Measurements from ENCODE around the gene EXOC2.

Gene EXOC2

DNA sequence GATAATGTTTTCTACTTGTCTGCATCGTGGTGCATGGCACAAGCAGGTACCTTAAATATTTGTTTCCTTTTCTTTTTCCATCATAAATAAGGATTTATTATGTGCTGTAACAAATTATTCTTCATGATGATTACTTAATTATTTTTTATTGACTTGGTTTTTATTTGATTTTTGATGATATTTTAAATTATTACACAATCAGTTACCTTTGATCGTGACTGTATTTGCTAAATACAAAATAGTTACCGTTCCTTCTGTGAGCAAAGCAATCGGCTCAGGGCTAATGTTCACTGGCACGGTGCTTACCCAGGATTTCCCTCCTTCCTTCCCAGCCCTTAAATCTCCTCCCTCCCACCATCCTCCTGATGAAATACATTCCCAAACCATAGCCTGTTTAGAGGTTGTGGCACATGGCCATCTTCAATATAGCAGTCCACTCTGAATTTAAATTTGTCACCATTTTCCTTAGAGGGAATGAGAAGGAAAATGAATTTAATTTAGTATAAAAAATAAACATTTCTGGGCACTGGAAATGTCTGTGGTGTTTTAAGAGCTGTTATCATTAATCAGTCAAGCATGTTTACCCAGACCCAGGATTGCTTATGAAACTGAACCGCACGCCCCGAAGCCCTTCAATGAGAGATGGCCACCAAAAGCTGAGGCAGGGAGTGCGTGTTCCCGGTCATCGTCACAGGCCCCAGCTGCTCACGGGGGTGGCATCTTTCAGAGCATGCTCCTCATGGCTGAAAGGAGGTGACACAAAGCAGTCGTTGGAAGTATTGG, 23.0 kb upstream of the EXOC2 start:
- Histone ChIP-seq H3K9me3 (no peaks in the 10 kb centered on the region), H3K4me3 (no peak overlapping the region), H3K4me1 (peaks cover 9% of the 10 kb centered on the region), H3K27me3 (ENCODE audit: low read depth) (no peaks in the 10 kb centered on the region), H3K36me3 (replicated peaks) (no peaks in the 10 kb centered on the region)
- no peak for DNase-seq (ENCODE audit: low spot score in 2 of 2)
- in situ Hi-C loops (cut with MboI; ENCODE audit: low sequenced_read_pairs) = no loop called here

DNA sequence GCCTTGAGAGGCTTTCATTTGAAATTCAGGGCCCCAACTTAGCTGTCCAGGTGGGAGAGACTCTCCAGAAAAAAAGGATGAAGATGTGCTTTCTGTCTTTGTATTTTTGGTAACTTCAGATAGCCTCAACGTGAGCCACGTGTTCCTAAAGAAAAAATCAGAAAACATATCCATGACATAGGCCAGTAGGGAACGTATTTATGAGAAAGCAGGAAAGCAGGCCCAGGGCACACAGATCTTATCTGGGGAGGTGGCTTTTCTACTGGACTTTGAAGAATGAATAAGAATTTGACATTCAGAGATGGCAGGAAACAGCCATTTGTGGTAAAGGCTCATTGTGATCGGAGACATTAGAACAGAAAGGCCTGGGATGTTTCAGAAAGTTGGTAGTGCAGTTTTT, 21.2 kb upstream of the EXOC2 start:
- in situ Hi-C loops (cut with MboI; ENCODE audit: low sequenced_read_pairs) = no loop called here
- Histone ChIP-seq H3K4me3 (no peak overlapping the region), H3K36me3 (replicated peaks) (no peaks in the 10 kb centered on the region), H3K9me3 (no peaks in the 10 kb centered on the region), H3K27me3 (ENCODE audit: low read depth) (no peaks in the 10 kb centered on the region), H3K4me1 (peaks cover 27% of the 10 kb centered on the region)
- DNase-seq (ENCODE audit: low spot score in 2 of 2) = no peak

DNA sequence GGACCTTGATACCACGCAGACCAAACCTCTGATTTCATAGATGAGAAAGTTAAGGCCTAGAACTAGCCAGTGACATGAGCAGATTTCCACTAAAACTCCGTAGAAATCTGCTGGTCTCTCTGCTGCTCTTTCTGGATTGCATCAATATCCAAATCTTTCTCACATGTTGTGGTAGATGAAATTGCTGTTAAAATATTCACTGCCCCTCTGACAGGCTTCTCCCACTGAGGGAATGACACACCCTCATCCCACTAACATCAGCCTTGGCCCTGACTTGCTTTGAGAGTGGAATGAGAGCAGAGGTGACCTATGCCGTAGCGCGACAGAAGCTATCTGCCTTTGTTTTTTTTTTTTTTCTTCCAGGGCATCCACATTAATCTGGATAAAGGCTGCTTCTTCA, 20.4 kb upstream of the EXOC2 start:
- in situ Hi-C loops (cut with MboI; ENCODE audit: low sequenced_read_pairs) = no loop called here
- peaks cover 31% of the 10 kb centered on the region for H3K4me1 ChIP-seq
- H3K9me3 ChIP-seq = no peaks in the 10 kb centered on the region
- no peak for DNase-seq (ENCODE audit: low spot score in 2 of 2)
- H3K4me3 ChIP-seq = no peak overlapping the region
- H3K36me3 ChIP-seq (replicated peaks) = no peaks in the 10 kb centered on the region
- no peaks in the 10 kb centered on the region for H3K27me3 ChIP-seq (ENCODE audit: low read depth)

DNA sequence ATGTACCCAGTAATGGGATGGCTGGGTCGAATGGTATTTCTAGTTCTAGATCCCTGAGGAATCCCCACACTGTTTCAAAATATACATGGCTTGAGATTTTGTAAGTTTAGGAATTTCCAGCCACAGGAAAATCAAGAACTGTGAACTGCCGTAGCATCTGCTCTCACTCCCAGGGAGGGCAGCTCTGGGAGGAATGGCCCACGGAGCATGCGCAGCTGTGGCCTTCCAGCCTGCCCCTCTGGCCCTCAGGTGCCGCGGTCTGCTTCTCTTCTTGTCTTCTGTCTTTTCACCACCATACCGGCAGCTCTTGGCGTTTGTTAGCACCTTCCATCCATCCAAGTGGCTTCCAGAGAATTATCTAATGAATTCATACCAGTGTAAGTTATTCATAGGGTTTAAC, 19.9 kb upstream of the EXOC2 start:
- in situ Hi-C loops (cut with MboI; ENCODE audit: low sequenced_read_pairs) = no loop called here
- no peaks in the 10 kb centered on the region for H3K9me3 ChIP-seq
- H3K36me3 ChIP-seq (replicated peaks) = no peaks in the 10 kb centered on the region
- no peaks in the 10 kb centered on the region for H3K27me3 ChIP-seq (ENCODE audit: low read depth)
- peaks cover 31% of the 10 kb centered on the region for H3K4me1 ChIP-seq
- H3K4me3 ChIP-seq = no peak overlapping the region
- no peak for DNase-seq (ENCODE audit: low spot score in 2 of 2)

DNA sequence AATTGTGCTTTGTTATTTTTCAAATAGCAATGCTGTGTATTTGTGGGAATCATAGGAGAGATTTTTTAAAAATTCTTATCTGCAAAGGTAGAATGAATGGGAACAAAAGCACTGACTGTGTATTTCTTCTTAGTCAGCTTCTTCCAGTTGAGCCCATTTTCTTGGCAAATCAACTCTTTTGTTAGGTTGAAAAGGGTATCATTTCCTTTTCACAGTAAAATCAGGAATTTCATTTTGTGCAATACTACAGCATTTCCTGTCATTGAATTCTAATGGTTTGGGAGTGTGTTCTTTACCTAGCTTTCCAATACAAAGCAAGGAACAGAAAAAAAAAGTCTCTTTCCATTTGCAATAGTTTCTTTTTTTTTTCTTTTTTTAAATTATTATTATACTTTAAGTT, 19.0 kb upstream of the EXOC2 start:
- DNase-seq (ENCODE audit: low spot score in 2 of 2) = no peak
- Histone ChIP-seq H3K27me3 (ENCODE audit: low read depth) (no peaks in the 10 kb centered on the region), H3K4me1 (peaks cover 31% of the 10 kb centered on the region), H3K4me3 (no peak overlapping the region), H3K36me3 (replicated peaks) (no peaks in the 10 kb centered on the region), H3K9me3 (no peaks in the 10 kb centered on the region)
- in situ Hi-C loops (cut with MboI; ENCODE audit: low sequenced_read_pairs) = no loop called here

DNA sequence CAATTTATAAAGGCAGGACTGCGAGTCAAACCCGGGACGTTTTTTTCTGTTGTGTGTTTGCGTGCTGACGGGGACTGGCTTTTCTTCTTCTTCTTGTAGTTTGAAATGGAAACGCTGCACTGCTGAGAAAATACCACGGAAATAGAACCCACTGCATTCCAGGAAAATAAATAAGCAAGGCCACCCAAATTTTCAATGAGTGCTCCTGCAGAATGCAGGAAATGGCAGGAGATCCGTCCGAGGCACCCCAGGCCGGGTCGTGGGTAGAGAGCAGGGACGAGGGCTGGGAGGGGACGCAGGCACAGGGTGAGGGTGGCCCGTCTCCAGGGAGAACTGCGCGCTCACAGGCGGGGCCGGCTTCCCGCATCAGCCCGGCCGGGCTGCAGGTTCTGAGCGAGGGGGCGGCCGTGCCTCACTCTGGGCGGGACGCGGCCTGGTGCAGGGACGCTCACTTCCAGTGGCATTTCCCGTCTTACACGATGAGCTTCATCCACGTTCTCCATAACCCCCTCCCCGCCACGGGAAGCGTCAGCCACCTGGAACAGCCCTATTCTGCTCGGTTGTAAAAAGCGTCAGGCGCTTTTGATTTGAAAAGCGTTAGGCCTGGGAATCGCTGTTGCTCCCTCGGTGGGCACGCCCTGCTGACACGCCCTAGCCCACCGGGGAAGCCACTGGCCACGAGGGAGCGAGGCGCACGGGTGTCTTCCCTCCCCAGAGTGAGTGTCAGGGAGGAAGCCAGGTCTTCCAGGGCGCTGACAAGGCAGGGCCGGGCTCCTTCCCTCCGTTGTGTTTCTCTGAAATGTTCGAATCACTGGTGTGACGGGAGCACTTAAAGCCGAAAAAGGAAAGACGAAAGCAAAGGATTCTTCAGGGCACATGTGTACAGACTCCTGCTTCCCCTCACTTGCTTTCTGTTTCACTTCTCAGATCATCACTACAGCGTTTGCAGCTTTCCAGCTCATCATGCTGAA, 17.9 kb upstream of the EXOC2 start:
- Histone ChIP-seq H3K36me3 (replicated peaks) (no peaks in the 10 kb centered on the region), H3K4me3 (peak overlapping the region; percentile 18), H3K9me3 (no peaks in the 10 kb centered on the region), H3K4me1 (peaks cover 31% of the 10 kb centered on the region), H3K27me3 (ENCODE audit: low read depth) (no peaks in the 10 kb centered on the region)
- peak; percentile 44 to 75 for DNase-seq (ENCODE audit: low spot score in 2 of 2)
- in situ Hi-C loops (cut with MboI; ENCODE audit: low sequenced_read_pairs) = no loop called here

DNA sequence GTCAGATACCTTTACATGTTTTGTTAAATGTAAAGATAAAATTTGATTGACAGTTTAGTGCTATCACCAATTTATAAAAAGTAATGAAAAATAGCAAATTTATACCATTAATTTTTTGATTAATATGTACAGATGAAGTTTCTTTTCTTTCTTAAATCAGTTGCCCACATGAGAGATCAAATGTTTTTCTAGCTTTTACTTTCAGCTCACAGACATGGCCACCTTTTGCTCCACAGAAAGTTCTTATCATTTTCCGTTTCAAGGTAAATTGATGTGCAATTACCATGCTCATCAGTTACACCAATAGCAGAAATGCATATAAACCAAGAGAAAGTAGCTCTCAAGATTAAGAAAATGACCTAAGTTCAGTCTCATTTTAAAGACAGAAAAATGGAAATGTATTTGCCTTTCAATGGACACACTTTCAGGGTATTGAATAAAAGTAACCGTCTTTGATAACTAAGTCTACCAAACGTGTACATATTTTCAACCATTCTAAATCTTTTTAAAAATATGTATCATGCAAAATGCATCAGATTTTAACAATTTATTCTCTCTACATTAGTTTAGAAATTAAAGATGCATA, 16.6 kb upstream of the EXOC2 start:
- no peaks in the 10 kb centered on the region for H3K27me3 ChIP-seq (ENCODE audit: low read depth)
- in situ Hi-C loops (cut with MboI; ENCODE audit: low sequenced_read_pairs) = no loop called here

DNA sequence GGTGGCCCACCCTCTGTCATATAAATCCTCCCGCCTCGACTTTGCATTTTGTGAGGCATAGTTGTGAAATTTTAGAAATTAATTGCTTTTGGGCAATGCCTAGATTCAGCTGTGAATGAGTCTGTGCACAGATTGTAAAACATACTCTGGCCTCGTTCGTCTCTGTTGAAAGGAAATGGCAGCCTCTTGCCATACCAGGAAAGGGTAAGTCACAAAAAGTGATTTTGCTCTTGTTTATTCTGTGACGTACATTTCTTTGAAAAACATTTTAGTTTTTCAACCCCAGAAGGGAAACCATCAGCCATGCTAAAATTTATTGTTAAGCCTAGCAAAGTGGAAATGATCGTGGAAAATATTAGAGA, 15.3 kb upstream of the EXOC2 start:
- H3K27me3 ChIP-seq (ENCODE audit: low read depth) = no peaks in the 10 kb centered on the region
- in situ Hi-C loops (cut with MboI; ENCODE audit: low sequenced_read_pairs) = no loop called here
- no peak for DNase-seq (ENCODE audit: low spot score in 2 of 2)
- H3K36me3 ChIP-seq (replicated peaks) = no peaks in the 10 kb centered on the region
- no peak overlapping the region for H3K4me3 ChIP-seq
- H3K4me1 ChIP-seq = peaks cover 51% of the 10 kb centered on the region
- no peaks in the 10 kb centered on the region for H3K9me3 ChIP-seq

More for the DNA sequence above, 16.6 kb upstream of the EXOC2 start:
- Histone ChIP-seq H3K4me3 (no peak overlapping the region), H3K4me1 (peaks cover 40% of the 10 kb centered on the region), H3K9me3 (no peaks in the 10 kb centered on the region), H3K36me3 (replicated peaks) (no peaks in the 10 kb centered on the region)
- DNase-seq (ENCODE audit: low spot score in 2 of 2) = no peak

DNA sequence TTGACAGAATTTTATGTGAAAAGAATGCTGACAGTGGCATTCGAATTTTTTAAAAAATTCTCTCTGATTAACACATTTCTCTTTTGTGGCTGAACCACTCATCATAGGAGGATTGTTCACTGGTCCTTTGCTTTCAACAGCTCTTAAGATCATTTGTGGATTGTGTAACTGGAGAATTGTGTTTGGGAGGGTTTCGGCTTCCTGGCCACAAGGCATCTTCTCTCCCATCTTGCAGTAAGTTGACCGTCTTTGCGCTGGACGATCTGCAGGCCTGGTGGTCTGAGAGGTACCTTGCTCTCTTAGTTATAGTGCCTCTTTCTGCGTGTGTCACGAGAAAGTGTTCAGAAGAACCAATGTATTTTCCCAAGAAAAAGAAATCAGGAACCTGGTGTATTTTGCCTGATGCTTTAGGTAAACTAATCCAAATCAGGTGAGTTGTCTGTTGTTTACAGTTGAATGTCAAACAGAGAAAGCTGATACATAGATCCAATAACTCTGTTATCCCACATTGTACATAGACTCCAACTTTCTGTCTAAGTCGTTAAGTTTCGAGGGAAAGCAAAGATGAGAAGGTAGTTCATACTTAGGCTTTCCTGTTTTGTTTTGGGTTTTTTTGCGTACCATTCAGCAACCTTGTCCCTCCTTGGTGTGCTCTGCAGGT, 14.8 kb upstream of the EXOC2 start:
- Histone ChIP-seq H3K4me1 (peaks cover 51% of the 10 kb centered on the region), H3K4me3 (no peak overlapping the region), H3K27me3 (ENCODE audit: low read depth) (no peaks in the 10 kb centered on the region), H3K36me3 (replicated peaks) (no peaks in the 10 kb centered on the region), H3K9me3 (no peaks in the 10 kb centered on the region)
- in situ Hi-C loops (cut with MboI; ENCODE audit: low sequenced_read_pairs) = no loop called here
- no peak for DNase-seq (ENCODE audit: low spot score in 2 of 2)

DNA sequence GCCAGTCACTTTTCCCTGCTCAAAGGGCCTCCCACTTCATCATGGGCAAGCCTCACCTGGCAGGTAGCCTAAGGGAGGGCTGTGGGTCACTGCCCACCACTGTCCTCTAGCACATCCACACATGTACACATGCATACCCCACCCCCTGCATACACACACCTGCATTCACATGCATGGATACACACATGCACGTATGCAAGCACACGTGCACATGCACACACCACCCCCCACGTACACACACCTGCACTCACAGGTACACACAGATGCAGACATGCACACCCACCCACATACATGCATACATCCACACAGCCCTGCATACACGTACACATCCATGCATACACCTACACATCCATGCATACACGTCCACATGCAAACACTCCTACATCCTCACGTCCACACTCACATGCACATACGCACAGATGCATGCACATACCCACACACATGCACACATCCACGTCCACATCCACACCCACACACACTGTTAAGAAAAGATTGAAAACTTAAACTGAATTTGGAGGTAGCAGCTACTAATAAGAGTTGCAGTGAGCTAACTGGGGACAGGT, 14.0 kb upstream of the EXOC2 start:
- in situ Hi-C loops (cut with MboI; ENCODE audit: low sequenced_read_pairs) = no loop called here

DNA sequence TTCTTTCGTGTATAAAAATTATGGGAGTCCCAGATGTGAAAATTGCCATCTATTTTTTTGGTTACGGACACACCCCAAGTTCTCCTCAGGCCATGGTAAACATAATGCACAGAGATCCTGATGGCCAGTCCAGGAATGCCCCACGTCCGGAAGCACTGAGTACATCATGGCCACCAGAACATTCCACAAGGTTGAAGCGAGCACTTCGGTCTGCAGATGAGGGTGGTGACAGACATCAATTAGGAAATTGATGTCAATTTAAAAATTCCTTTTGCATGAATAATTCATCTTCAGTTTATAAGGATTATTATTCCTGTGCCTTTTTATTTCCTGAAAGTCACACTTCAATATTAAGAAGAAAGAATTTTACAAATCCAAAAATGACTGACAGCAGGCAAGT, 13.2 kb upstream of the EXOC2 start:
- Histone ChIP-seq H3K36me3 (replicated peaks) (no peaks in the 10 kb centered on the region), H3K27me3 (ENCODE audit: low read depth) (no peaks in the 10 kb centered on the region), H3K4me1 (peaks cover 45% of the 10 kb centered on the region), H3K9me3 (no peaks in the 10 kb centered on the region), H3K4me3 (no peak overlapping the region)
- in situ Hi-C loops (cut with MboI; ENCODE audit: low sequenced_read_pairs) = no loop called here
- DNase-seq (ENCODE audit: low spot score in 2 of 2) = no peak

More for the DNA sequence above, 14.0 kb upstream of the EXOC2 start:
- H3K9me3 ChIP-seq = no peaks in the 10 kb centered on the region
- no peaks in the 10 kb centered on the region for H3K27me3 ChIP-seq (ENCODE audit: low read depth)
- H3K4me3 ChIP-seq = no peak overlapping the region
- no peaks in the 10 kb centered on the region for H3K36me3 ChIP-seq (replicated peaks)
- DNase-seq (ENCODE audit: low spot score in 2 of 2) = no peak
- peaks cover 51% of the 10 kb centered on the region for H3K4me1 ChIP-seq

DNA sequence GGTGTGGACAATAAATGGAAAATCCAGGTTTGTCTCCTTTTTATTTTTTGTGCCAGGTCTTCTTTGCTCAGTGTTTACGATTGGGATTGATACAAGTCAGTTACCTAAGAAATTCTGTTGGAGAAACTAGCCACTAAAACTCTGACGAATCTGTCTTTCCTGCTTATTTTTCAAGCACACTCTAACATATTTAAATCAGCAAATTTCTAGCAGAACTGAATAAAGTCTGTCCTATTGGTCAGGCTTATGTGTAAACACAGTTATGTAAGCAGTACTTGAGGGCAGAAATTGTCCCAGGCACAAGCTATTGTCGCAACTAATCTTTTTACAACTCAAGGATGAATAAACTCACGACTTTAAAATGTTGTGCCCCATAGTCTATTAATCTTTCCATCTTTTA, 12.1 kb upstream of the EXOC2 start:
- in situ Hi-C loops (cut with MboI; ENCODE audit: low sequenced_read_pairs) = no loop called here
- DNase-seq (ENCODE audit: low spot score in 2 of 2) = no peak
- H3K36me3 ChIP-seq (replicated peaks) = no peaks in the 10 kb centered on the region

DNA sequence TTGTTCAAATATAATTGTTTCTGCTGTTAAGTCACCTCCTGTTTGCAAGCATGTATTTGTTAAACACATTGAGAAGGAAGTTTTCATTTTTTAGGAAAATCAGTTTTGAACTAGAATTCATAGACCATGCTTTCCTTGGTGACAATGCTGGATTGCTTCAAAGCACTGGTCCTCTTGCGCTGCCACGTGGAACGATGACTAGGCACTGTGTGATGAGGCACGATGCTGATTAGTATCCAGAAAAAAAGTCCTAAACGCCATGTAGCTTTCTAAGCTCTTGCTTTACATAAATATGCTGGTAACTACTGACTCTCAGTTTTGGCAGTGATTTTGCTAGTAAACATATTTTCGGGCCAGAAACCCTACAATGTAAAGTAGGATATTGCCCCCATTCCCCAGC, 11.1 kb upstream of the EXOC2 start:
- H3K27me3 ChIP-seq (ENCODE audit: low read depth) = no peaks in the 10 kb centered on the region
- H3K4me1 ChIP-seq = peaks cover 29% of the 10 kb centered on the region
- H3K9me3 ChIP-seq = no peaks in the 10 kb centered on the region
- no peak overlapping the region for H3K4me3 ChIP-seq
- in situ Hi-C loops (cut with MboI; ENCODE audit: low sequenced_read_pairs) = no loop called here
- no peaks in the 10 kb centered on the region for H3K36me3 ChIP-seq (replicated peaks)
- no peak for DNase-seq (ENCODE audit: low spot score in 2 of 2)

More for the DNA sequence above, 12.1 kb upstream of the EXOC2 start:
- Histone ChIP-seq H3K9me3 (no peaks in the 10 kb centered on the region), H3K4me3 (no peak overlapping the region), H3K4me1 (peaks cover 39% of the 10 kb centered on the region), H3K27me3 (ENCODE audit: low read depth) (no peaks in the 10 kb centered on the region)
